PC-9 (cell line): Measurements from ENCODE around the gene RNASET2. TPM values are rescaled to one million over a fixed set of nuclear protein-coding genes. Genes with fewer than 3 reads are reported as not detected.

ENCODE experiments used
- BruUV-seq: library from RNA; stranded (reverse); fragments of 400-500 nt; replicated peaks from 2 replicates; lab custom pipeline; 2021; lab: Mats Ljungman, UMichigan
- CTCF ChIA-PET: fragments of 300-600 bp; sonication (Branson Sonifier 250); formaldehyde crosslinking; loops from one replicate; lab custom pipeline; 2022; ENCODE audit warnings: antibody characterized with exemption; lab: Charles Lee
- POLR2A ChIA-PET: fragments of 300-600 bp; sonication (Branson Sonifier 250); formaldehyde crosslinking; loops from one replicate; lab custom pipeline; 2022; ENCODE audit warnings: antibody characterized with exemption; ENCODE audit not compliant: unreplicated experiment; lab: Charles Lee
- DNase-seq, 2 experiments: peaks; one replicate each; pipeline versions ENCODE4 v3.0.0 to v3.0.0-alpha.2; 2015 to 2022; ENCODE audit warnings: mixed read lengths in 1 of 2
- H2AFZ ChIP-seq: fragments of 200-600 bp; sonication (generic); 2 replicates; pipeline ENCODE4 v1.8.1; 2017; ENCODE audit warnings: antibody characterized with exemption
- H3F3A ChIP-seq: fragments of 200-600 bp; sonication (generic); 2 replicates; pipeline ENCODE4 v1.8.1; 2017; ENCODE audit warnings: antibody characterized with exemption, mild to moderate bottlenecking, low read depth; ENCODE audit not compliant: insufficient read depth
- H3K27ac ChIP-seq: fragments of 200-600 bp; sonication (generic); 2 replicates; pipeline ENCODE4 v1.6.1; 2016; ENCODE audit warnings: mixed run types
- H3K27me3 ChIP-seq: fragments of 200-600 bp; sonication (generic); 2 replicates; pipeline ENCODE4 v1.6.1; 2016; ENCODE audit warnings: low read depth, mixed run types; ENCODE audit not compliant: insufficient read depth
- H3K36me3 ChIP-seq: fragments of 200-600 bp; sonication (generic); 2 replicates; pipeline ENCODE4 v1.6.1; 2016; ENCODE audit warnings: low read depth, mixed run types
- H3K4me1 ChIP-seq: fragments of 200-600 bp; sonication (generic); replicated peaks from 2 replicates; pipeline ENCODE4 v1.6.1; 2016; ENCODE audit warnings: mixed run types; ENCODE audit not compliant: insufficient read depth
- H3K4me2 ChIP-seq: fragments of 200-600 bp; sonication (generic); 2 replicates; pipeline ENCODE4 v1.6.1; 2017; ENCODE audit warnings: mixed run types
- H3K4me3 ChIP-seq: fragments of 200-600 bp; sonication (generic); 2 replicates; pipeline ENCODE4 v1.6.1; 2016; ENCODE audit warnings: mixed run types
- H3K79me2 ChIP-seq: fragments of 200-600 bp; sonication (generic); 2 replicates; pipeline ENCODE4 v1.6.1; 2017; ENCODE audit warnings: low read depth, mixed run types
- H3K9me2 ChIP-seq: fragments of 200-600 bp; sonication (generic); 2 replicates; pipeline ENCODE4 v1.8.1; 2017; ENCODE audit warnings: mild to moderate bottlenecking; ENCODE audit not compliant: insufficient read depth
- H3K9me3 ChIP-seq: fragments of 200-600 bp; sonication (generic); 2 replicates; pipeline ENCODE4 v1.8.1; 2016; ENCODE audit warnings: low read depth; ENCODE audit not compliant: insufficient read depth
- H4K20me1 ChIP-seq: fragments of 200-600 bp; sonication (generic); 2 replicates; pipeline ENCODE4 v1.8.1; 2017; ENCODE audit not compliant: insufficient read depth
- CTCF ChIP-seq: fragments of 200-600 bp; sonication (generic); conservative IDR thresholded peaks from 2 replicates; pipeline ENCODE4 v1.6.1; 2017; ENCODE audit warnings: mixed run types, antibody characterized with exemption, mild to moderate bottlenecking, moderate library complexity
- EZH2 ChIP-seq: fragments of 200-600 bp; sonication (generic); IDR thresholded peaks from 2 replicates; pipeline ENCODE4 v1.8.0; 2017; ENCODE audit warnings: antibody characterized with exemption, low read depth
- intact Hi-C: fragments of 100-400 bp; cut with micrococcal nuclease; formaldehyde crosslinking; loops from one replicate; pipeline ENCODE4 v1.10.0; 2022; ENCODE audit not compliant: unreplicated experiment
- total RNA-seq: library from RNA; stranded (reverse); gene quantifications from 2 replicates; pipeline ENCODE4 v1.2.3, GENCODE V29; 2021

Gene RNASET2
- total RNA-seq, 1 experiment from 2014 or later: 16.3 TPM

DNA sequence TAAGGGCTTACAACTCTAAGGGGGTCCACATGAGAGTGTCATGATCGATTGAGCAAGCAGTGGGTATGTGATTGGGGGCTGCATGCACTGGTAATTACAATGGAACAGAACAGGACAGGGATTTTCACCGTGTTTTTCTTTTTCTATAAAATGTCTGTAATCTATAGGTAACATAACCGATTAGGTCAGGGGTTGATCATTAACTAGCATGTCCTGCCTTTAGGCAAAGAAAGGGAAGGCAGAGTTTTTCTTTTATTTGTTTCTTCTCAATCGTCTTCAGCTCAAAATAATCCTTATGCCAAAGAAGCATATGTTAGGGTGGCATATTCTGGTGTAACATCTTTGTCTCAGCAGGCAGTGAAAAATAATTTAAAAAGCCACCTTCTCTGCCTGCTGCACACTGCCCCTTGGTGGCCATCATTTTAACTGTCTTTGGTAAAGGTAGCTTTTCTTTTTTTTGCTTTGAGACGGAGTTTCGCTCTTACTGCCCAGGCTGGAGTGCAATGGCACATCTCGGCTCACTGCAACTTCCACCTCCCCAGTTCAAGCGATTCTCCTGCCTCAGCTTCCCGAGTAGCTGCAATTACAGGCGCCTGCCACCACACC lies 33.2 kb upstream of the RNASET2 start:
- Histone ChIP-seq H3K4me1 (no peaks in the 10 kb centered on the region), H3K9me2 (no peaks in the 10 kb centered on the region), H3K27me3 (no peaks in the 10 kb centered on the region), H3K9me3 (no peaks in the 10 kb centered on the region), H3K4me3 (no peak overlapping the region), H3K27ac (no peak overlapping the region), H2AFZ (no peak overlapping the region), H3F3A (no peaks in the 10 kb centered on the region), H3K79me2 (peaks cover 6% of the 10 kb centered on the region; the same call in 1 of the 2 replicates), H4K20me1 (no peaks in the 10 kb centered on the region), H3K4me2 (no peak overlapping the region), H3K36me3 (no peaks in the 10 kb centered on the region)
- DNase-seq: no peak
- intact Hi-C loops: loop anchor here (1.0 to 10.0 kb wide), 2 partner anchors 214 to 365 kb away; partner anchors contain the start of gene RPS6KA2
- ChIA-PET CTCF (interaction anchor here (0.6 kb wide), 1 partner anchor 97 kb away, joined by 3 read pairs; no protein-coding TSS in a partner anchor), POLR2A (no interaction called here)
- TF ChIP-seq CTCF (peak; percentile 59), EZH2 (no peak)
- BruUV-seq: no TSS peak

DNA sequence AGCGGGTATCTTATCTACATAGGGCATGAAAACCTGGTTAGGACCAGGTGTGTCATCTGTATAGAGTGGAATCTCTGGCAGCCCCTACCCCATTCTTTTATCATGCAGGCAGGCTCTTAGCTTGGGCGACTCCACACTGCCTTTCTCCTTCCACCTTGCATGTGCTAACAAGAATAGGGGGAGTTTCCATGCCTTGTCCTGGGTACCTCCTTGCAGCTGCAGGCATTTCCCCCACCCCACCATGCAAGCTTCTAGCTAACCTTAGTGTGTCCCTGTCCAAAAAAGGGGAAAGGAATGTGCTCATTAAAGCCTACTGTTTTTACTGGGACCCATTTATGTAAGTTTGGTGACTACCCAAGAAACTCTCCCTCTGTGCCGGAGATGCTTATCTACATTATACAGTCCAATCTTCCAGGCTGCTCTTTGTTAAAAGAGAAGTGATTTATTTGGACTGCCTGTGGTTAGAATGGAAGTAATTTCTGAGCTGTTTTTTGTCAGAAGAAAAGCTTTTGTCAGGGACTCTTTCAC lies 32.4 kb upstream of the RNASET2 start:
- Histone ChIP-seq H3K9me3 (no peaks in the 10 kb centered on the region), H3F3A (no peaks in the 10 kb centered on the region), H3K27me3 (no peaks in the 10 kb centered on the region), H3K4me1 (no peaks in the 10 kb centered on the region), H3K4me2 (no peak overlapping the region), H3K9me2 (no peaks in the 10 kb centered on the region), H3K79me2 (peaks cover 6% of the 10 kb centered on the region; the same call in 1 of the 2 replicates), H3K27ac (no peak overlapping the region), H2AFZ (no peak overlapping the region), H3K4me3 (no peak overlapping the region), H3K36me3 (no peaks in the 10 kb centered on the region), H4K20me1 (no peaks in the 10 kb centered on the region)
- no TSS peak for BruUV-seq
- ChIA-PET CTCF (no interaction called here), POLR2A (no interaction called here)
- TF ChIP-seq CTCF: no peak
- TF ChIP-seq EZH2: no peak
- no peak for DNase-seq
- intact Hi-C loops: loop anchor here (1.0 kb wide), 1 partner anchor 213 kb away; no protein-coding TSS in a partner anchor

- Histone ChIP-seq H3K27me3 (no peaks in the 10 kb centered on the region), H3K4me3 (no peak overlapping the region), H3K36me3 (no peaks in the 10 kb centered on the region), H3K27ac (no peak overlapping the region), H3F3A (no peaks in the 10 kb centered on the region), H2AFZ (no peak overlapping the region), H3K4me2 (no peak overlapping the region), H3K79me2 (peaks cover under 1% of the 10 kb centered on the region; the same call in 1 of the 2 replicates), H3K9me2 (no peaks in the 10 kb centered on the region), H3K4me1 (no peaks in the 10 kb centered on the region), H4K20me1 (no peaks in the 10 kb centered on the region), H3K9me3 (no peaks in the 10 kb centered on the region)
- intact Hi-C loops: no loop called here
- POLR2A ChIA-PET: no interaction called here
- CTCF ChIA-PET: interaction anchor here (0.5 kb wide), 1 partner anchor 200 kb away, joined by 3 read pairs; no protein-coding TSS in a partner anchor
- BruUV-seq: no TSS peak
- DNase-seq: no peak
- TF ChIP-seq CTCF (no peak), EZH2 (no peak)
These were observed 31.6 kb upstream of the RNASET2 start for GRCh38 chr6:166987930-166988329.
